Skeletal muscle satellite cell (primary cell): ENCODE measurements around the gene LMO2. TPM values are rescaled to one million over a fixed set of nuclear protein-coding genes. Genes with fewer than 3 reads are reported as not detected.
A peak's percentile ranks its signal among the peaks of the same experiment; 100 is the strongest.
"Not testable (repeated sequence)": the region's sequence is repeated elsewhere in the genome, so short reads cannot be mapped to it uniquely, and the experiment has no call there.

Experiments
- H3K27me3 ChIP-seq: 2 replicates; pipeline ENCODE4 v1.7.0; 2013; ENCODE audit warnings: low read length; ENCODE audit not compliant: control insufficient read depth, insufficient read depth
- H3K36me3 ChIP-seq: 2 replicates; pipeline ENCODE4 v1.7.0; 2013; ENCODE audit warnings: mild to moderate bottlenecking, control low read depth, low read length; ENCODE audit not compliant: insufficient read depth
- H3K4me1 ChIP-seq: 2 replicates; pipeline ENCODE4 v1.7.0; 2013; ENCODE audit warnings: low read length; ENCODE audit not compliant: control insufficient read depth, insufficient read depth
- H3K4me2 ChIP-seq: 2 replicates; pipeline ENCODE4 v1.7.0; 2013; ENCODE audit warnings: mild to moderate bottlenecking, low read length
- H3K4me3 ChIP-seq: 2 replicates; pipeline ENCODE4 v1.7.0; 2013; ENCODE audit warnings: low read length
- H3K9ac ChIP-seq: 2 replicates; pipeline ENCODE4 v1.7.0; 2013; ENCODE audit warnings: mild to moderate bottlenecking, low read depth, low read length, moderate library complexity
- H3K9me3 ChIP-seq: replicated peaks from 2 replicates; pipeline ENCODE4 v1.7.0; 2013; ENCODE audit warnings: mild to moderate bottlenecking, control low read depth, low read length
- total RNA-seq: library from RNA; depleted of rRNA; stranded (reverse); fragments of >200 nt; gene quantifications from 2 replicates; pipeline ENCODE4 v1.2.3, GENCODE V29; 2012; rRNA removed

Gene LMO2
- 0.25 and 0.44 TPM in 2 replicates for total RNA-seq

DNA sequence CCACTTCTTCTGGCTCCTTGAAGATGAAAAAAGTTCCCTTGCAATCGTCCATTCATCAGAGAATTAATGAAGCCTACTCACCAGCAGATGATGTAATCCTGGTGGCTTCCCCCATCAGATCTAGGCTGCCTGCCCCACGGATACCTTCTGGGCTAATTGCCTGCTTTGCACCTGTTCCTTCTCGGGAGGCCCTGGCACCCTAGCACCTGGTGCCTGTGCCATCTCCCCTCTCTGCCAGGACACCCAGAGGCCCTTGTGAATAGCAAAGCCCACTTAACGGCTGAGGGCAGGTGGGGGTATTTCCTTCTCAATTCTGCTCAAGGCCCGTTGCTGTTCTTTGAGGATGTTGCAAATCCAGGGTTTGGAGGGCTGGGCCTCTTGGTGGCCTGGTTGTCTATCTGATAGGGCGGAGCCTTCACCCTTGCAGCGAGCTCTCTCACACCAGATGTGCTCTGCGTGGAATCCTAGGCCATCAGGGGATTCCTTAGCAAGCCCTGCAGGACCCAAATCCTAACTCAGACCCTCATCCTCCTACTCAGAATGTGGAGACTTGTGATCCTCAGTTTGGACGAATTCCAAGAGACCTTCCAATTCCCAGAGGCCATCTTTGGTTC, at the start of gene LMO2:
Gene LMO2 (minus strand): TSS at position 363 of the 614 bp plus-strand sequence. CDS start 22,360 bp downstream, outside the sequence.
- Histone ChIP-seq H3K27me3 (peaks cover 48% of the 10 kb centered on the region), H3K36me3 (no peaks in the 10 kb centered on the region), H3K4me1 (no peaks in the 10 kb centered on the region), H3K4me3 (no peak within 1 kb of the TSS), H3K4me2 (no peak within 1 kb of the TSS), H3K9me3 (no peaks in the 10 kb centered on the region), H3K9ac (no peak within 1 kb of the TSS)

DNA sequence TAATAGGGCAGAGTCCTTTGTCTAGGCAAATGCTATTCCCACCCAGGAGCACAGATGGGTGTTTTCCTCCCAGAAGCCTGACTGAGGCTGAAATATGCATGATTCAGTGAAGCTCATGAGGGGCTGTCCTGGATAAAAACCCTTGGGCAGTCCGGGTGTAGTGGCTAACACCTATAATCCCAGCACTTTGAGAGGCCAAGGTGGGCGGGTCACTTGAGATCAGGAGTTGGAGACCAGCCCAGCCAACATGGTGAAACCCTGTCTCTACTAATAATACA, 48.6 kb upstream of the LMO2 start:
- H3K36me3 ChIP-seq = no peaks in the 10 kb centered on the region
- no peaks in the 10 kb centered on the region for H3K27me3 ChIP-seq
- H3K4me3 ChIP-seq = no peak overlapping the region

DNA sequence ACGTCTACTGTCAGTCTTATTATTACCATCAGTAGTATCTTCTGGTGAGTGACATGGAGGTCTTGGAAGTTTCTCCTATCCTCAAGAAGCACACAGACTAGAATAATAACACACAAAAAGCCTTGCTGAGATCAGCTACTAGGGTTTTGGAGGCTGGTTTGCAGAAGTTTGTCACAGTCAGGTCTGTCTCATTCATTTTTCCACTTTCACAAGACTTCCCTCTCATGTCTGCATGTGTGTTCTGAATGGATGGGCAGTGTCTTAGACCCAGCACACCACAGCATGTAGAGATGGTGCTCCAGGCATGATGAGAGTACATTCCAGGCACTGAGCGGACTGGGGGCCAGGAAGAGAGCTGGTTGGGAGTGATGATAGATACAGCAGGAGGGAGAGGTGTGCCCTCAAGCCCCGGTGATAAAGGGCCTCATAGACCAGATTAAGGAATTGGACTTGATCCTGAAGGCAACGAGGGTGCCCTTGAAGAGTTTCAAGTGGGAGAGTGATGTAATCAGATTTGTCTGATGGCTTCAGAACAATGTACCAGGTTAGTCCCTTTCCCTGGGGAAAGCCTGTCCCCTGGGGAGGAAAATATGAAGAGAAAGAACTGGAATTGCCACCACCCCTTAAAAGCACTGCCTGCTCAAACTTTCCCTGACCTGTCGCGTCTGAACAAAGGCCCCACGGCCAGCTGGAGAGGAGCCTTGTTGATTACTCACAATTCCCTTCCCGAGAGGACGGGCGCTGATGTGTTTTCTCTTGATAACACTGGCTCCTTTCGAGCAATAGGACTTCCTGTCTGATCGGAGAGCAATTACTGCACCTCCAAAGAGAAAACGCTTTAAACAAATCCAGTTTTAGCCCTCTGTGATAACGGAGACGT, 45.1 kb upstream of the LMO2 start:
- H3K9ac ChIP-seq = no peak overlapping the region
- peaks cover 9% of the 10 kb centered on the region for H3K27me3 ChIP-seq
- H3K4me3 ChIP-seq = no peak overlapping the region
- H3K4me1 ChIP-seq = peaks cover 9% of the 10 kb centered on the region
- H3K9me3 ChIP-seq = peaks cover 1% of the 10 kb centered on the region
- no peaks in the 10 kb centered on the region for H3K36me3 ChIP-seq
- H3K4me2 ChIP-seq = peak overlapping the region; percentile 54

More for the DNA sequence above, 48.6 kb upstream of the LMO2 start:
- H3K9ac ChIP-seq = no peak overlapping the region
- H3K4me1 ChIP-seq = peaks cover 23% of the 10 kb centered on the region
- H3K9me3 ChIP-seq = no peaks in the 10 kb centered on the region
- H3K4me2 ChIP-seq = no peak overlapping the region

GRCh38 chr11:33935461-33936456, 43.9 kb upstream of the LMO2 start:
- H3K36me3 ChIP-seq = no peaks in the 10 kb centered on the region
- H3K4me1 ChIP-seq = peaks cover under 1% of the 10 kb centered on the region
- H3K9ac ChIP-seq = no peak overlapping the region
- no peak overlapping the region for H3K4me3 ChIP-seq
- no peak overlapping the region for H3K4me2 ChIP-seq
- peaks cover 3% of the 10 kb centered on the region for H3K9me3 ChIP-seq
- peaks cover 17% of the 10 kb centered on the region for H3K27me3 ChIP-seq

DNA sequence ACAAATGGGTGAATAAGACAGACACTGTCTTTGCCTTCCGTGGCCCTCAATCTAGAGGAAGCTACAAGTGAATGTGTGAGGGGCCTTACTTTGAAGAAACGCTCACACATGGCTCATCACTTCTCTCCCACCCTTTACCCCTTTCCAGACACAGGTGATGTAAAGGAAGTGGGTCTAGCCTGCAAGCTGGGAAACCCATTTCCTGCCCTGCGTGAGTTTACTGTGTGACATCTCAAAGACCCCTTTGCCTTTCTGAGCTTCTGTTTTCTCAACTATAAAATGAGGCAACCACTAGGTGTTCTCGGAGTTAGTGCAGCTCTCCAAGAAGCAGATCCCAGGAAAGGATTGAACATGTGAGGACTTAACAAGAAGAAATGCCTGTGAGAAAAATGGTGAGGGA, 43.1 kb upstream of the LMO2 start:
- Histone ChIP-seq H3K4me3 (no peak overlapping the region), H3K27me3 (peaks cover 24% of the 10 kb centered on the region), H3K4me2 (no peak overlapping the region), H3K9me3 (peaks cover 3% of the 10 kb centered on the region), H3K9ac (no peak overlapping the region), H3K36me3 (no peaks in the 10 kb centered on the region), H3K4me1 (peaks cover 7% of the 10 kb centered on the region)

- H3K36me3 ChIP-seq = no peaks in the 10 kb centered on the region
- no peak overlapping the region for H3K4me3 ChIP-seq
- H3K9ac ChIP-seq = no peak overlapping the region
- H3K9me3 ChIP-seq = peaks cover 3% of the 10 kb centered on the region
- H3K4me2 ChIP-seq = no peak overlapping the region
- H3K4me1 ChIP-seq = peaks cover 7% of the 10 kb centered on the region
- H3K27me3 ChIP-seq = peaks cover 24% of the 10 kb centered on the region
Measured at GRCh38 chr11:33934450-33934849, 42.6 kb upstream of the LMO2 start.

DNA sequence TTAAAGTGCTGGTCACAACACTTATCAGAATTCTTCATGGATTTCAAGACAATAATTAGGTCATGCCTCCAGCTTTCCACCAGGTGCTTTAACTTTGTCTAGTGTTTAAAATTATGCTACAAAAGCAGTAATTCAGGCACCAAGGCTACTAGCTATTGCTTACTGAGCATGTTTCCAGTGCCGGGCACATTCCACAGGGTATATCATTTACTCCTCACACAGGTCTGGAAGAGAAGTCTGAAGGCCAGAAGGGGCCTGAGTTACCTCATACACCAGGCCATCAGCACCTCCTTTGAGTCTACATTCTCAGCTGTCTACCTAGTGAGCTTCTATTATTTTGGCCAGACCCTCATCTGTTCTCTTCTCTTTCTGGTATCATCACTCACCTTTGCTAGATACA, 41.7 kb upstream of the LMO2 start:
- H3K4me1 ChIP-seq = peaks cover 7% of the 10 kb centered on the region

DNA sequence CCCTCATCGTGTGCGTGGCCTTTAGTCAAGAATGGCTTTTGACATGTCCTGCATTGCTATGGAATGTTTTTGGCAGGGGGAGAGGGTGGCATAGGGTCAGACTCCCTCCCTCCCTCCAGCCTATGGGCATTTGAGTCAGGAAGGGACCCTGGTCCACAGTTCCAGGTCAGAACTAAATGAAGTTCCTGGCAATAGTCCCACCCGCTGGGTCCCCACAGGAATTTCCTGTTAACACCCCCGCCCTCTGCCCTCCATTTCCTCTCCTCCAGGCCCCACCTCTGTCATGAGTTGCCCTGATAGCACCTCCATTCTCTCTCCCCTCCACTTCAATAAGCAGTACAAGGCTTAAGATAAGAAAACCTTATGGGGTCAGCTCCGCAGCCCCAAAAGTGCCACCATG, 40.8 kb upstream of the LMO2 start:
- H3K4me1 ChIP-seq = peaks cover 7% of the 10 kb centered on the region
- H3K9me3 ChIP-seq = peaks cover 3% of the 10 kb centered on the region

More for the DNA sequence above, 41.7 kb upstream of the LMO2 start:
- peaks cover 30% of the 10 kb centered on the region for H3K27me3 ChIP-seq
- H3K36me3 ChIP-seq = no peaks in the 10 kb centered on the region
- H3K4me2 ChIP-seq = no peak overlapping the region
- H3K4me3 ChIP-seq = no peak overlapping the region
- peaks cover 3% of the 10 kb centered on the region for H3K9me3 ChIP-seq
- H3K9ac ChIP-seq = no peak overlapping the region

DNA sequence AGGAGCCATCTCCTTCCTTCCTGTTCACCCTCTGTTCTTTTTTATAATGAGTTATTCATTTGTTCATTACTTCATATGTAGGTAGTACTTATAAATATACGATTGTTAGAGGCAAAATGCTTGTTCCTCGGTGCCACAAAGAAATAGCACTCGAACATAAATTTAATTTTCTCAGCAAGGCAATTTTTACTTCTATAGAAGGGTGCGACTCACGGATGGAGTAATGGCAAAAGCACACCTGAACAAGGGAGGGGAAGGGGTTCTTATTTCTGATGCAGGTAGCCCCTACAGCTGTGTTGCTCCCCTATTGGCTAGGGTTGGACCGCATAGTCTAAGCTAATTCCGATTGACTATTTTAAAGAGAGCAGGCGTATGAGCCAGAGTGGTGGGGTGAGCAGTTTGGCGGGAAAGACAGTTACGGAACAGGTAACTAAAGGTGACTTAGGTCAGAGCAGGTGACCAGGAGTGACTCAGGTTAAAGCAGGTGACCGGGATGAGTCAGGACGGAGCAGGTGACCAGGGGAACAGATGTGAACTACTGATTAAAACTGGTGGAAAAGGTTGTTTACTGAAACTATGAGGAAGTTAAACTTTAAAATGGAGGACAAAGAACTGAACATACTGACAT, 40.0 kb upstream of the LMO2 start:
- not testable (repeated sequence) for H3K9ac ChIP-seq, H3K36me3 ChIP-seq, H3K4me3 ChIP-seq, H3K9me3 ChIP-seq, H3K4me2 ChIP-seq, H3K4me1 ChIP-seq
- H3K27me3 ChIP-seq = peaks cover 47% of the 10 kb centered on the region

More for the DNA sequence above, 40.8 kb upstream of the LMO2 start:
- H3K9ac ChIP-seq = no peak overlapping the region
- peaks cover 39% of the 10 kb centered on the region for H3K27me3 ChIP-seq
- no peaks in the 10 kb centered on the region for H3K36me3 ChIP-seq
- no peak overlapping the region for H3K4me2 ChIP-seq
- H3K4me3 ChIP-seq = no peak overlapping the region

DNA sequence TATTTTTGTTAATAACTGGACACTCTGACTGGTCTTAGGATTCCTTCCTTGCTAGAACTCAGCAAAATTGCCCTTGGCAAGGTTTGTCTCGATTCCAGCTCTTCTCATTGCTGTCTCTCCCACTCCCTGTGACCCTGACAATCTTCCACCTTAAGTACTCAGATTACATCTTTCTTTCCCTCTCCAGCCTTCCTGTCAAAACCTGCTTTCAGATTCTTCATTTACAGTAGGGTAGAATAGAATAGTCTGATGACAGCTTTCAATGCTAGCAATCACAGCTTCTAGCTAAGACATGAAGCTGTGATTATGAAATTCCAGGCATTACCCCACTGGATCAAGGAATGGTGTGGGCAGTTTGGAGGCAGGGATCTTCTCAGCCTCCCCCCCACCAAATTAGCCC, 39.2 kb upstream of the LMO2 start:
- H3K9me3 ChIP-seq = peaks cover 3% of the 10 kb centered on the region
- H3K36me3 ChIP-seq = no peaks in the 10 kb centered on the region
- H3K9ac ChIP-seq = no peak overlapping the region
- no peak overlapping the region for H3K4me2 ChIP-seq
- peaks cover 7% of the 10 kb centered on the region for H3K4me1 ChIP-seq
- H3K4me3 ChIP-seq = no peak overlapping the region
- peaks cover 55% of the 10 kb centered on the region for H3K27me3 ChIP-seq
